AG08396 (cell line): Measurements from ENCODE around the gene OR1F1.
"Not testable (repeated sequence)": the region's sequence is repeated elsewhere in the genome, so short reads cannot be mapped to it uniquely, and the experiment has no call there.

Source experiments
- DNase-seq: peaks from one replicate; pipeline ENCODE4 v3.0.0; 2012; ENCODE audit warnings: low spot score, mixed read lengths

The OR1F1 gene

DNA sequence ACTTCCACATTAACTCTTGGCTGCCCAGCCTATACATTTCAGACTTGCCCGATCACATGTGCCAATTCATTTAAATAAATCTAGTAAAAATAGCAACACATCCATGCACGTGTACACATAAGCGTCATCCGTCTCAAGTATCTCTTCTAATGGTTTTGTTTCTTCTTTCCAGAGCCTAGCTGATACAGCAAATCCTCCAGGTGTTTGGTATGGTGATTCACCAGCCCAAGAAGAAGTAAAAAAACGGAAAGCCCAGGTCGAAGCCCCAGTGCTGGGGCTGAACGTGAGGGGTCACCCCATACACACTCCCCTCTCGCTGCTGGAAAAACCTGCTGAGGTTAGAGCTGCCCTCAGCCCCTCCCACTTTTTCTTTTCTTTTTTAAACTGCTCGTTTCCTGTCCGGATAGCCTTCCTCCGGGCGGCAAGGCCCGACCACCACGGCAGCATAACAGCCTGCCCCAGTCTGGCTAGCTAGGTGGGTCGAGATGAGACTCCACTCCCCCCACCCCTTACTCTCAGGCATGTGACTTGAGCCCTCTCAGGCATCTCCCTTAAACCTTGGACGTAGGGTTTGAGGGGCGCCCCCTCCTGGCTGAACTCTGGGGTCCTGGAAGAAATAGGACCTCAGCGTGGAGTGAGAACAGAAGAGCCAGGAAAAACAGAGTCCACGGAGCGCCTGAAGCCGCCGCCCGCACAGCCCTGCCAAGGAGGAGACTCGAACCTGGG is 13.9 kb upstream of the OR1F1 start:
- no peak for DNase-seq

GRCh38 chr16:3174618-3175148 is 13.3 kb upstream of the OR1F1 start:
- DNase-seq = no peak

- DNase-seq = no peak
Observed at GRCh38 chr16:3175157-3176093, 12.6 kb upstream of the OR1F1 start.

- no peak for DNase-seq
Observed at GRCh38 chr16:3179651-3180050, 8.4 kb upstream of the OR1F1 start.

GRCh38 chr16:3180445-3180878 is 7.5 kb upstream of the OR1F1 start:
- no peak for DNase-seq

GRCh38 chr16:3182293-3182607 is 5.8 kb upstream of the OR1F1 start:
- not testable (repeated sequence) for DNase-seq

- peak; percentile 79 for DNase-seq
Observed at GRCh38 chr16:3182608-3183444, 5.2 kb upstream of the OR1F1 start.

DNA sequence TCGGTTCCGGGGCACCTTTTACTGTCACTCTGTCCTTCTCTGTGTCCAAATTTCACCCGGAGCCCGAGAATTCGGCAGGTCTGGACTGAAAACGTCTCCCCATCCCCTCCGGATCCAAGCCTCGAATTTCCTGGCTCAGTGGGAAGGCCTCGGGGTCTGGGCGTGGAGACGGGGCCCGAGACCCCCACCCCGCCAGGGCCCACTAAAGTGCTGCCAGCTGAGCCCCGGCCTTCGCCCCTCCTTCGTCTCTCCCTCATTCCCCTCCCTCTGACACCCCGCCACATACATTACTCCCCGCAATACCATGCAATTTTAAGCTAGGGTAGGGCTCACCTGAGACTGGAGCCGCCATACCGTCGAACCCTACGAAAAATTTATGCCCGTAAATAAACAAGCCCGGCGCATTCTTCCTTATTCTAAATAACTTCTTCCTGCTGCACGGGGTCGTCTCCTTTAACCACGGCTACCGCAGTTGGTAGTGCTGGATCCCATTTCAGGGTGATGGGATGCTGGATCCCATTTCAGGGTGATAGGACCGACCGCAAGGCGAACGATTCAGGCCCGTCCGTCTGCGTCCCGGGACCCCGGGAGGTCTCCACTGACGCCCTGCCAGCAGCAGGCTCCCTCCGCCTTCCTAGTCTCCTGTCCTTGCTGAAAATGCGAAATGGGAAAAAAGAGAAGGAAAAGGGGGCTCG is 4.4 kb upstream of the OR1F1 start:
- no peak for DNase-seq

DNA sequence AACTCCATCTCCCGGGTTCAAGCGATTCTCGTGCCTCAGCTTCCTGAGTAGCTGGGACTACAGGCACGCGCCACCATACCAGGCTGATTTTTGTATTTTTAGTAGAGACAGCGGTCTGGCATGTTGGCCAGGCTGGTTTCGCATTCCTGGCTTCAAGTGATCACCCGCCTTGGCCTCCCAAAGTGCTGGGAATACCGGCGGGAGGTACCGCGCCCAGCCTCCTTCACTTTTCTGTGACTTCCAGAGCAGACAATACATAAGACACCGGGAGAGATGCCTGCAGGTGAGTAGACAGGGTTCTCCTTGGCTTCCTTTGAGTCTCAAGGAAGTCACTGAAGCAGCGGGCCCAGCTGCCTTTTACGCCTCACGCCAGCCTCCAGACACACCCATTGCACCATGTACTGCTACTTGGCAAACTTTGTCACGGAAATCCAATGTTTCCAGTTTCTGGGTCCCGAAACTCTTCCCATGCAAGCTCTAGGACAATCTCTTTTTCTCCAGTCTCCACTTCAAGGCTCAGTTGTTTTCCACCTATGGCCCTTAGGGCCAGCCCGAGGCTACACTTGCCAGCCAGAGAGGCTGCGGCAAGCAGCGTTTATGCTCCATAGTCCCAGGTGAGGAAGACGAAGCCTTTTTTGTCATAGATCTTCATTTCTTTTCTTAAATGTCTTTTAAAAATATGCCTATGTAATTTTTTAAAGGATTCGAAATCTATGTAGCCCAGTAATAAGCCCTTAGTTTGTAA is 886 bp upstream of the OR1F1 start:
- no peak for DNase-seq

- no peak for DNase-seq
Observed at GRCh38 chr16:3188675-3188924, 596 bp downstream of the OR1F1 start.

DNA sequence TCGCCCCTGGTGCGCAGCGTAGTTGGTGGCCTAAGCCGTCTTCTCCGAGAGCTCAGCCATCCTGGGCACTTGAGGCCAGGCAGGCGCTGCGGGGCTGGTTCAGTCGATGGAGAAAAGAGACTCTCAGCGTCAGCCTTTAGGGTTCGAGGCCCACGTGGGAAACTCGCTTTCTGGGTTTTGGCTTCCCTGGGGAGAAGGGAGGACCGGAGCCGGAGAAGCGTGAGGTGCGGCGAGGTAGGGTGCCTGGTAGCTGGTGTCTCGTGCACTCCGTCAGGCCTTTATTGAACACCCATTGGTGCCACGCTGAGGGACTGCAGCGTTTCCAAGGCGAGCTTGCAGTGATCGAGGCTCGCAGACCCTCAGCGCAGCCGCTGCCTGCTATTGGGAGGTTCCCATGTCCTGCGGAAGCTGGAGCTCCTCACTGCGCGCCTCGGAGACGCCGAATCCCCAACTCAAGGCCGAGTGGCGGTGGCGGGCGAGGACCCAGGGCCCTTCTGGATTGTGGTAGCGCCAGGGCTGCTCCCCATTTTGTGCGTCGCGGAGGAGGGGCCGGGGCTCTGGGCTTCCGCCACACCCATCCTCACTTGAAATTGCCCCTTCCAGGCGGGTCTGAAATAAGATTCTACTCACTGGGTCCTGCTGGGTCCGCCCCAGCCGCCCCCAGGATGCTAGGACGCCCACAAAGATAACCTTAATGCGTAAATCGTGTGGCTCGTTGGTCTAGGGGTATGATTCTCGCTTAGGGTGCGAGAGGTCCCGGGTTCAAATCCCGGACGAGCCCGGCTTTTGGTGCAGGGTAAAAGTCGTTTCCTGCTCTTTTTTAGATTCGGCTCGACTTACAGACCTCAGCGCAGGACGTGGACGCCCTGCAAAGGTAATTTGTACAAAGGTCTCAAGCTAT is 1.2 kb downstream of the OR1F1 start:
- DNase-seq = no peak

DNA sequence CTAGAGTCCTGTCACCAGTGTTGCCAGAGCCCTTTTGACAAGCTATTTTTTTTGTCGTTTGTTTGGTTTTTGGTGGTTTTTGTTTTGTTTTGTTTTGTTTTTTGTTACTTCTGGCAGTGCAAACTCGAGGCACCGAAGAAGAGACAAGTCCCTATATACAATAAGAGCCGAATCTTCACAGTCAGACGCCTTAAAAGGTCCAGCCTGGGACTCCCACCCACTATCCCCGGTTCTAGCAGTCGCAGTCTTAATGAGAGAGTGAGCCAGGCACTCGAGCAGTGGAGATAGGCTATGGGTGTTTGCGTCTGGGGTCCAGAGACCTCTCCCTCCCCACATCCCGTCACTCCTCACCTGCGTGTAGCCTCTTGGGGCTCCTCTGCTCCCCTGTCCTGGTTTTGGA is 1.9 kb downstream of the OR1F1 start:
- no peak for DNase-seq

- no peak for DNase-seq
Observed at GRCh38 chr16:3190949-3191353, 2.9 kb downstream of the OR1F1 start.

DNA sequence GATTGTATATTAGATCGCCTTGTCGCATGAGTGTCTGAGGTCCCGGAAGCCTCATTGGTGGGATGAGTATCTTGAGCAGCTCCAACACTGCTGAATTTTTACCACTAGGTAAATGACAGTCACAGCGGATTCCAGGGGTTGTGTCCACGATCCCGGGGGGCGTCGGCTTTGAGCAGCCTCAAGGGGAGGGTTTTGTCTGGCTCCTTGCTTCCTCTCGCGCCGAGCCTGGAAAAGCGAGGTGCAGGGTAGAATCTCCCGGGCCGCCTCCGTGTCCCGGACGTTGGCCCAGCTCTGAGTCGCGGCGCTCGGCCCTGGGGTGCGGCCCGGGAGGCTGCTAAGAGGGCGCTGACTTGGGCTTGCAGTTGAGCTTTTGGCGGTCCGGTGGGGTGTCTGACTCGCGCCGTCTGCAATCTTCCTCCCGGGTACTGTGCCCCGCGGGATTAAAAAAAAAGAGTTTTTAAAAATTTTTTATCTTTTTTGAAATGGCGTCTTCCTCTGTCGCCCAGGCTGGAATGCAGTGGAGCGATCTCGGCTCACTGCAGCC is 4.5 kb downstream of the OR1F1 start:
- no peak for DNase-seq

DNA sequence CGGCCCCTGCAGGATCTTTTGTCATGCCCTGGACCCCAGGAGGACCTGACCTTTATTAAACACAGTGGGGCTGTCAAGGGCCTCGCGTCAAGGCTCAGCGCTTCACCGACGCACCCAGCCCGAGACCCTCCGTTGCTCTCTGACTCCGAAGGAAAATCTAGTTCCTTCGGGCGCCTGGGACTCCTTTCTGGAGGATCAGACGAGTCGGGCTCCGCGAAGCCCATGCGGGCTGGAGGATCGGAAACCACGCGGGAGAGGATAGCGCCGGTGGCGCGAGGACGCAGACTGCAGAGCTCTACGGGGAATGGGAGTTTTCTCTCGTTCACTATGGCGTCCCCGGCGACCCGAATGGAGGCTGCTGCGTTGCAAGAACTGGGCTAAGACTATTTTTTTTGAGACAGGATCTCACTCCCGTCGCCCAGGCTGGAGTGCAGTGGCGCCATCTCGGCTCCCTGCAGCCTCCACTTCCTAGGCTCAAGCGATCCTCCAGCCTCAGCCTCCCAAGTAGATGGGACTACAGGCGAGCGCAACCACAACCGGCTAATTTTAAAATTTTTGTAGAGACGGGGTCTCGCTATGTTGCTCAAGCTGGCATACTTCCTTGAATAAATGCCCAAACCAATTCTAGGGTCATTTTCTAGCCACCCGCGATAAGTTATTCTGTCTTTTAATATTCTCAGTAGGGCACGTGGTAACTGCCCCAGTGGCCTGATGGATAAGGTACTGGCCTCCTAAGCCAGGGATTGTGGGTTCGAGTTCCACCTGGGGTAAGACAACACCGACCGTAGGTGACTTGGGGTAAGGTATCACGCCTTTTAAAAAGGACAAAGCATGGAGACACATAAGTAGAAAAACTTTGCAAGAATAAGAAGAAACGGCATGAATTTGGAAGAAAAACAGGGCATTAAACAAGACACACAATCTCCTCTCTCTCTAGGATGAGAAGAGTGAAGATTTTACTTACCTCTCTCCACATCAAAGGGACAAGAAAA is 5.5 kb downstream of the OR1F1 start:
- DNase-seq = no peak

- no peak for DNase-seq
Observed at GRCh38 chr16:3194792-3195191, 6.8 kb downstream of the OR1F1 start.

GRCh38 chr16:3195975-3196374 is 8.0 kb downstream of the OR1F1 start:
- no peak for DNase-seq

- not testable (repeated sequence) for DNase-seq
Observed at GRCh38 chr16:3197694-3198333, 9.8 kb downstream of the OR1F1 start.
